GM23338 (cell line): ENCODE results near the gene MAZ. TPM values are rescaled to one million over a fixed set of nuclear protein-coding genes. Genes with fewer than 3 reads are reported as not detected.

Source experiments
- ATAC-seq: fragments of 200-7000 bp; cut with Tn5 transposase; 3 replicates; pipeline ENCODE4 v1.9.1; 2020
- DNase-seq: peaks from one replicate; pipeline ENCODE4 v3.0.0-alpha.2; 2015; ENCODE audit warnings: low spot score
- H2AFZ ChIP-seq: fragments of 200-600 bp; sonication (generic); 2 replicates; pipeline ENCODE4 v1.8.0; 2016; ENCODE audit warnings: antibody characterized with exemption, mild to moderate bottlenecking, moderate library complexity
- H3F3A ChIP-seq: fragments of 200-600 bp; sonication (generic); replicated peaks from 2 replicates; pipeline ENCODE4 v1.8.0; 2017; ENCODE audit warnings: antibody characterized with exemption, mixed run types, low read depth
- H3K27ac ChIP-seq: fragments of 200-600 bp; sonication (generic); 2 replicates; pipeline ENCODE4 v1.6.1; 2016; ENCODE audit warnings: low read depth
- H3K27me3 ChIP-seq: fragments of 200-600 bp; sonication (generic); 2 replicates; pipeline ENCODE4 v1.8.0; 2016; ENCODE audit warnings: mild to moderate bottlenecking, mixed run types, moderate library complexity; ENCODE audit not compliant: insufficient read depth
- H3K36me3 ChIP-seq: fragments of 200-600 bp; sonication (generic); 2 replicates; pipeline ENCODE4 v1.8.0; 2016; ENCODE audit warnings: mild to moderate bottlenecking; ENCODE audit not compliant: insufficient read depth
- H3K4me1 ChIP-seq: fragments of 200-600 bp; sonication (generic); 2 replicates; pipeline ENCODE4 v1.8.0; 2016; ENCODE audit warnings: mild to moderate bottlenecking, moderate library complexity; ENCODE audit not compliant: insufficient read depth
- H3K4me2 ChIP-seq: fragments of 200-600 bp; sonication (generic); 2 replicates; pipeline ENCODE4 v1.7.1; 2017; ENCODE audit warnings: mixed run types
- H3K4me3 ChIP-seq: fragments of 200-600 bp; sonication (generic); 2 replicates; pipeline ENCODE4 v1.6.1; 2016; ENCODE audit warnings: mixed run types
- H3K79me2 ChIP-seq: fragments of 200-600 bp; sonication (generic); replicated peaks from 2 replicates; pipeline ENCODE4 v1.8.0; 2017; ENCODE audit warnings: mild to moderate bottlenecking; ENCODE audit not compliant: insufficient read depth
- H3K9me2 ChIP-seq: fragments of 200-600 bp; sonication (generic); 2 replicates; pipeline ENCODE4 v1.8.0; 2017; ENCODE audit not compliant: insufficient read depth
- H4K20me1 ChIP-seq: fragments of 200-600 bp; sonication (generic); replicated peaks from 2 replicates; pipeline ENCODE4 v1.8.0; 2017; ENCODE audit warnings: mild to moderate bottlenecking; ENCODE audit not compliant: insufficient read depth
- H3K27ac Mint-ChIP-seq: 2 replicates; pipeline ENCODE4 v1.8.0; 2020; ENCODE audit warnings: inconsistent platforms, mild to moderate bottlenecking, moderate library complexity, mixed read lengths
- H3K27me3 Mint-ChIP-seq: 3 replicates; pipeline ENCODE4 v1.8.0; 2022; ENCODE audit warnings: low read depth, mild to moderate bottlenecking, moderate library complexity, mixed read lengths, inconsistent platforms; ENCODE audit not compliant: insufficient read depth, poor library complexity
- H3K36me3 Mint-ChIP-seq: 3 replicates; pipeline ENCODE4 v1.8.0; 2021; ENCODE audit warnings: low read depth, mild to moderate bottlenecking, inconsistent platforms, moderate library complexity, mixed read lengths
- H3K4me1 Mint-ChIP-seq: 3 replicates; pipeline ENCODE4 v1.8.0; 2020; ENCODE audit warnings: mild to moderate bottlenecking, inconsistent platforms, mixed read lengths
- H3K4me3 Mint-ChIP-seq: 3 replicates; pipeline ENCODE4 v1.8.0; 2021; ENCODE audit warnings: moderate library complexity, mild to moderate bottlenecking, inconsistent platforms, mixed read lengths
- H3K9me3 Mint-ChIP-seq: 3 replicates; pipeline ENCODE4 v1.8.0; 2020; ENCODE audit warnings: moderate library complexity, mild to moderate bottlenecking, inconsistent platforms, mixed read lengths
- EZH2 ChIP-seq: fragments of 200-600 bp; sonication (generic); IDR thresholded peaks from one replicate; pipeline ENCODE4 v1.8.0; 2017; ENCODE audit warnings: antibody characterized with exemption, mild to moderate bottlenecking, low read depth; ENCODE audit not compliant: unreplicated experiment
- EZH2phosphoT487 ChIP-seq: fragments of 200-600 bp; sonication (generic); IDR thresholded peaks from one replicate; pipeline ENCODE4 v1.8.1; 2018; ENCODE audit warnings: antibody characterized with exemption; ENCODE audit not compliant: unreplicated experiment
- JUNB ChIP-seq: IDR thresholded peaks from one replicate; pipeline ENCODE4 v1.6.1; 2016; ENCODE audit warnings: antibody characterized with exemption; ENCODE audit not compliant: unreplicated experiment
- POLR2AphosphoS5 ChIP-seq: IDR thresholded peaks from 2 replicates; pipeline ENCODE4 v1.6.1; 2016; ENCODE audit warnings: antibody characterized with exemption, low read depth
- REST ChIP-seq: IDR thresholded peaks from one replicate; pipeline ENCODE4 v1.6.1; 2018; ENCODE audit warnings: antibody characterized with exemption; ENCODE audit not compliant: unreplicated experiment
- ZNF114 ChIP-seq: fragments of 250-450 bp; sonication (Bioruptor Pico); IDR thresholded peaks from 2 replicates; pipeline ENCODE4 v1.5.0; 2020; ENCODE audit warnings: mild to moderate bottlenecking, moderate library complexity
- ZNF331 ChIP-seq: fragments of 250-450 bp; sonication (Bioruptor Pico); IDR thresholded peaks from 2 replicates; pipeline ENCODE4 v1.5.0; 2020; ENCODE audit warnings: low read depth, mild to moderate bottlenecking, moderate library complexity
- polyA plus RNA-seq: library from polyadenylated mRNA; unstranded; fragments of >200 nt; fragmentation: Nextera tagmentation; extraction: Ambion mirVana; gene quantifications from 2 replicates; pipeline ENCODE4 v1.2.1, GENCODE V29; 2016
- total RNA-seq: library from RNA; depleted of rRNA; stranded (reverse); fragments of >200 nt; shearing (Covaris generic); gene quantifications from 2 replicates; pipeline ENCODE4 v1.2.3, GENCODE V29; 2014
- TF ChIP-seq, protein P1 (sequence below), 2 experiments: fragments of 200-600 bp in 1 of 2; sonication (generic) in 1 of 2; conservative IDR thresholded peaks; 2 replicates each; pipeline versions ENCODE4 v1.5.1 to v1.6.1; 2016 to 2017; ENCODE audit warnings: antibody characterized with exemption in 2 of 2, low read depth in 2 of 2, mild to moderate bottlenecking in 2 of 2, moderate library complexity in 1 of 2
- TF ChIP-seq, protein P2 (sequence below): IDR thresholded peaks from 2 replicates; pipeline ENCODE4 v1.6.1; 2016; ENCODE audit warnings: antibody characterized with exemption

MAZ gene
- total and polyA plus RNA-seq, 2 experiments from 2014 or later, result 155 to 270 TPM

DNA sequence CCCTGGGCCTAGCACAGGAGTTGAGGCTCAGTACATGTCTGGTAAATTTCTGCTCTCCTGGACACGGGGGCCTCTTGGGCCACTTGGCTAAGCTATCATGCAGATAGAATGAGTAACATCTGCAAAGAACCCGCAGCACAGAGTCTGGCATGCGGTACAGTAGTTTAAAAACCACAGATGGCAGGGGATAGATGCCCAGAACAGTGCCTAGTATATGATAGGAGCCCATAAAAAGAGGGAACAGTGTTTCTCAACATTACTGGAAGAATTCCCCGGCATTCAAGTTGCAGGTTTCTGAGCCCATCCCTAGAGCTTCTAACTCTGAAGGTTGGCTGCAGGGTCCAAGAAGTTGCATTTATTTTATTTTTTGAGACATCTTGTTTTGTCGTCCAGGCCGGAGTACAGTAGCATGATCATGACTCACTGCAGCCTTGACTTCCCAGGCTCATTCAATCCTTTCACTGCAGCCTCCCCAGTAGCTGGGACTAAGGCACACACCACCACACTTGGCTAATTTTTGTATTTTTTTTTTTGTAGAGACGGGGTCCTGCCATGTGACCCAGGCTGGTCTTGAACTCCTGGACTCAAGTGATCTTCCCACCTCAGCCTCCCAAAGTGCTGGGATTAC is 50.9 kb downstream of the MAZ start (continued):
- no peak for TF ChIP-seq REST
- TF ChIP-seq JUNB, result no peak
- no peak for TF ChIP-seq EZH2phosphoT487
- no peak for TF ChIP-seq ZNF331 (CRISPR knock-in tag)
- TF ChIP-seq, protein P1, sequence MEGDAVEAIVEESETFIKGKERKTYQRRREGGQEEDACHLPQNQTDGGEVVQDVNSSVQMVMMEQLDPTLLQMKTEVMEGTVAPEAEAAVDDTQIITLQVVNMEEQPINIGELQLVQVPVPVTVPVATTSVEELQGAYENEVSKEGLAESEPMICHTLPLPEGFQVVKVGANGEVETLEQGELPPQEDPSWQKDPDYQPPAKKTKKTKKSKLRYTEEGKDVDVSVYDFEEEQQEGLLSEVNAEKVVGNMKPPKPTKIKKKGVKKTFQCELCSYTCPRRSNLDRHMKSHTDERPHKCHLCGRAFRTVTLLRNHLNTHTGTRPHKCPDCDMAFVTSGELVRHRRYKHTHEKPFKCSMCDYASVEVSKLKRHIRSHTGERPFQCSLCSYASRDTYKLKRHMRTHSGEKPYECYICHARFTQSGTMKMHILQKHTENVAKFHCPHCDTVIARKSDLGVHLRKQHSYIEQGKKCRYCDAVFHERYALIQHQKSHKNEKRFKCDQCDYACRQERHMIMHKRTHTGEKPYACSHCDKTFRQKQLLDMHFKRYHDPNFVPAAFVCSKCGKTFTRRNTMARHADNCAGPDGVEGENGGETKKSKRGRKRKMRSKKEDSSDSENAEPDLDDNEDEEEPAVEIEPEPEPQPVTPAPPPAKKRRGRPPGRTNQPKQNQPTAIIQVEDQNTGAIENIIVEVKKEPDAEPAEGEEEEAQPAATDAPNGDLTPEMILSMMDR (conservative IDR thresholded peaks at IDR 0.05; ENCODE audit: low read depth in 2 of 2), result no peak
- no peak for TF ChIP-seq ZNF114 (CRISPR knock-in tag)

GRCh38 chr16:29858149-29858849 is 52.0 kb downstream of the MAZ start:
- no peak overlapping the region for H3K4me3 ChIP-seq
- H3K4me2 ChIP-seq, result no peak overlapping the region
- H2AFZ ChIP-seq, result no peak overlapping the region
- H3K36me3 ChIP-seq, result peaks cover 4% of the 10 kb centered on the region; the same call in 1 of the 2 replicates
- ATAC-seq (no peak), DNase-seq (no peak)
- peaks cover 13% of the 10 kb centered on the region for H3K79me2 ChIP-seq
- H3K36me3 Mint-ChIP-seq, result peaks cover 25% of the 10 kb centered on the region
- no peaks in the 10 kb centered on the region for H3K9me3 Mint-ChIP-seq
- H3K27ac Mint-ChIP-seq, result no peak overlapping the region
- H3K4me1 ChIP-seq, result peaks cover 5% of the 10 kb centered on the region
- no peaks in the 10 kb centered on the region for H3K9me2 ChIP-seq
- H3K27me3 ChIP-seq, result no peaks in the 10 kb centered on the region
- no peaks in the 10 kb centered on the region; the same call in 1 of the 2 replicates for H4K20me1 ChIP-seq
- H3K27me3 Mint-ChIP-seq, result peaks cover 21% of the 10 kb centered on the region
- no peak overlapping the region; the same call in 2 of the 3 replicates for H3K4me3 Mint-ChIP-seq
- H3F3A ChIP-seq, result 0 out of 2 replicates have a peak, but pooled peaks cover 3% of the 10 kb centered on the region
- H3K27ac ChIP-seq, result no peak overlapping the region
- peaks cover 13% of the 10 kb centered on the region for H3K4me1 Mint-ChIP-seq
- TF ChIP-seq, protein P2, sequence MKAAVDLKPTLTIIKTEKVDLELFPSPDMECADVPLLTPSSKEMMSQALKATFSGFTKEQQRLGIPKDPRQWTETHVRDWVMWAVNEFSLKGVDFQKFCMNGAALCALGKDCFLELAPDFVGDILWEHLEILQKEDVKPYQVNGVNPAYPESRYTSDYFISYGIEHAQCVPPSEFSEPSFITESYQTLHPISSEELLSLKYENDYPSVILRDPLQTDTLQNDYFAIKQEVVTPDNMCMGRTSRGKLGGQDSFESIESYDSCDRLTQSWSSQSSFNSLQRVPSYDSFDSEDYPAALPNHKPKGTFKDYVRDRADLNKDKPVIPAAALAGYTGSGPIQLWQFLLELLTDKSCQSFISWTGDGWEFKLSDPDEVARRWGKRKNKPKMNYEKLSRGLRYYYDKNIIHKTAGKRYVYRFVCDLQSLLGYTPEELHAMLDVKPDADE, result no peak
- TF ChIP-seq JUNB (no peak), EZH2phosphoT487 (no peak), REST (no peak), POLR2AphosphoS5 (no peak), EZH2 (no peak)
- TF ChIP-seq, protein P1 (conservative IDR thresholded peaks at IDR 0.05; ENCODE audit: low read depth in 2 of 2), result no peak
